SK-N-SH (cell line): ENCODE measurements around the gene GRB10. TPM values are rescaled to one million over a fixed set of nuclear protein-coding genes. Genes with fewer than 3 reads are reported as not detected.

Experiments
- CTCF ChIA-PET: fragments of 300-600, 350-600 bp; formaldehyde crosslinking; extraction: SDS; loops from one replicate; lab custom pipeline; 2021; lab: Yijun Ruan, JAX
- POLR2A ChIA-PET: fragments of 350-600 bp; sonication (Branson Sonifier 250); formaldehyde crosslinking; extraction: SDS; loops from one replicate; lab custom pipeline; 2020; ENCODE audit warnings: antibody characterized with exemption, inconsistent platforms; lab: Yijun Ruan, JAX
- DNase-seq: peaks from one replicate; pipeline ENCODE4 v3.0.0; 2012
- H2AFZ ChIP-seq: fragments of 200-600 bp; sonication (generic); 2 replicates; pipeline ENCODE4 v1.8.1; 2016; ENCODE audit warnings: antibody characterized with exemption, mild to moderate bottlenecking, low read depth
- H3F3A ChIP-seq: fragments of 200-600 bp; sonication (generic); replicated peaks from 2 replicates; pipeline ENCODE3; 2016; ENCODE audit warnings: antibody characterized with exemption, mild to moderate bottlenecking; ENCODE audit not compliant: insufficient read depth
- H3K27ac ChIP-seq, 2 experiments: fragments of 200-500 bp in 1 of 2; fragments of 200-600 bp in 1 of 2; sonication (Bioruptor generic) in 1 of 2; sonication (generic), shearing (Covaris generic) in 1 of 2; 2 replicates each; pipeline versions ENCODE4 v1.5.1 to v1.6.1; 2014 to 2016; ENCODE audit warnings: low read depth in 2 of 2, inconsistent platforms in 1 of 2, low read length in 1 of 2, mild to moderate bottlenecking in 1 of 2, mixed read lengths in 1 of 2
- H3K27me3 ChIP-seq: fragments of 200-600 bp; sonication (generic), shearing (Covaris generic); 2 replicates; pipeline ENCODE4 v1.6.1; 2016; ENCODE audit warnings: mixed run types; ENCODE audit not compliant: insufficient read depth
- H3K36me3 ChIP-seq, 2 experiments: fragments of 200-500 bp in 1 of 2; fragments of 200-600 bp in 1 of 2; sonication (Bioruptor generic) in 1 of 2; sonication (generic) in 1 of 2; replicated peaks in 1 of 2; 2 replicates each; pipeline versions ENCODE3 to v1.5.1; 2014 to 2016; ENCODE audit warnings: low read length in 1 of 2, mild to moderate bottlenecking in 1 of 2; ENCODE audit not compliant: insufficient read depth in 2 of 2, control insufficient read depth in 1 of 2
- H3K4me1 ChIP-seq, 2 experiments: fragments of 200-500 bp in 1 of 2; fragments of 200-600 bp in 1 of 2; sonication (Bioruptor generic) in 1 of 2; sonication (generic), shearing (Covaris generic) in 1 of 2; 2 replicates each; pipeline versions ENCODE4 v1.5.1 to v1.6.1; 2014 to 2016; ENCODE audit warnings: low read depth in 1 of 2, low read length in 1 of 2, mixed run types in 1 of 2; ENCODE audit not compliant: insufficient read depth in 2 of 2, control insufficient read depth in 1 of 2
- H3K4me2 ChIP-seq: fragments of 200-600 bp; sonication (generic), shearing (Covaris generic); 2 replicates; pipeline ENCODE4 v1.6.1; 2017; ENCODE audit warnings: mixed run types
- H3K4me3 ChIP-seq, 2 experiments: fragments of 200-500 bp in 1 of 2; fragments of 200-600 bp in 1 of 2; sonication (Bioruptor generic) in 1 of 2; sonication (generic), shearing (Covaris generic) in 1 of 2; 2 replicates each; pipeline versions ENCODE4 v1.5.1 to v1.8.1; 2014 to 2016; ENCODE audit warnings: low read depth in 2 of 2, inconsistent platforms in 1 of 2, low read length in 1 of 2, mild to moderate bottlenecking in 1 of 2, mixed read lengths in 1 of 2, moderate library complexity in 1 of 2
- H3K79me2 ChIP-seq: fragments of 200-600 bp; sonication (generic); 2 replicates; pipeline ENCODE4 v1.8.1; 2017; ENCODE audit warnings: mild to moderate bottlenecking; ENCODE audit not compliant: insufficient read depth
- H3K9ac ChIP-seq: fragments of 200-600 bp; sonication (generic); 2 replicates; pipeline ENCODE4 v1.6.1; 2017; ENCODE audit warnings: mixed run types
- H3K9me2 ChIP-seq: fragments of 200-600 bp; sonication (generic); 2 replicates; pipeline ENCODE4 v1.6.1; 2017; ENCODE audit warnings: mixed run types
- H3K9me3 ChIP-seq: fragments of 200-600 bp; sonication (generic); 2 replicates; pipeline ENCODE4 v1.6.1; 2017; ENCODE audit warnings: mixed run types, mild to moderate bottlenecking, moderate library complexity
- H4K20me1 ChIP-seq: fragments of 200-600 bp; sonication (generic); 2 replicates; pipeline ENCODE4 v1.6.1; 2017; ENCODE audit warnings: mild to moderate bottlenecking, mixed run types; ENCODE audit not compliant: insufficient read depth
- CHD2 ChIP-seq: fragments of 150-350 bp; IDR thresholded peaks from 2 replicates; pipeline ENCODE4 v1.6.1; 2018; ENCODE audit warnings: low read length; ENCODE audit not compliant: partially characterized antibody
- CTCF ChIP-seq: fragments of 200-600 bp; sonication (generic); IDR thresholded peaks from 2 replicates; pipeline ENCODE4 v1.6.1; 2017; ENCODE audit warnings: antibody characterized with exemption, mild to moderate bottlenecking, moderate library complexity
- FOXM1 ChIP-seq: IDR thresholded peaks from 2 replicates; pipeline ENCODE4 v1.4.0; 2012; ENCODE audit warnings: low read depth, mild to moderate bottlenecking
- GABPA ChIP-seq: IDR thresholded peaks from 2 replicates; pipeline ENCODE4 v1.4.0; 2012; ENCODE audit warnings: low read depth, mild to moderate bottlenecking
- MXI1 ChIP-seq: IDR thresholded peaks from 2 replicates; pipeline ENCODE4 v1.6.1; 2012; ENCODE audit warnings: mild to moderate bottlenecking, low read depth, low read length, improper control_type of control experiment
- NRF1 ChIP-seq: IDR thresholded peaks from 2 replicates; pipeline ENCODE4 v1.6.1; 2012; ENCODE audit warnings: low read depth, mild to moderate bottlenecking, low read length
- REST ChIP-seq: IDR thresholded peaks from 2 replicates; pipeline ENCODE4 v1.6.1; 2012; ENCODE audit warnings: mild to moderate bottlenecking, low read depth, low read length, moderate library complexity
- WGBS: methylation state at CpG from one replicate; pipeline ENCODE4 v1.1.6; 2017; ENCODE audit warnings: low lambda C conversion rate; 5-methylcytosine and 5-hydroxymethylcytosine counted together
- polyA plus RNA-seq, 3 experiments: library from polyadenylated mRNA; depleted of rRNA; stranded (reverse); fragments of >200 nt; gene quantifications; 2 replicates each; pipeline ENCODE4 v1.2.3, GENCODE V29; 2012

Gene GRB10
- polyA plus RNA-seq, 1 of the 3 experiments (the other 2 are of a cell fraction): 5.1 TPM

GRCh38 chr7:50768485-50769474 is 13.9 kb downstream of the GRB10 start (continued):
- no peak for TF ChIP-seq REST
- no peak for TF ChIP-seq MXI1
- TF ChIP-seq CTCF: no peak
- no peak for TF ChIP-seq GABPA

GRCh38 chr7:50766849-50767207 is 15.9 kb downstream of the GRB10 start:
- H3K27ac ChIP-seq: no peak overlapping the region
- CTCF ChIA-PET: no interaction called here
- peaks cover 100% of the 10 kb centered on the region for H3K79me2 ChIP-seq
- H3K4me1 ChIP-seq: no peaks in the 10 kb centered on the region
- H3K9ac ChIP-seq: no peak overlapping the region
- TF ChIP-seq FOXM1 (no peak), CHD2 (no peak), NRF1 (no peak)
- TF ChIP-seq, all 33 proteins: peak for 0
- 41% methylated on average over 2 of the region's 2 CpGs for WGBS
- no peaks in the 10 kb centered on the region for H3K27me3 ChIP-seq
- DNase-seq: no peak
- 0 out of 2 replicates have a peak, but pooled peaks cover 9% of the 10 kb centered on the region for H3K9me3 ChIP-seq
- no peak overlapping the region for H2AFZ ChIP-seq
- peaks cover 3% of the 10 kb centered on the region for H3F3A ChIP-seq
- no peak overlapping the region for H3K4me2 ChIP-seq
- peaks cover 0 to 25% of the 10 kb centered on the region in 2 experiments for H3K36me3 ChIP-seq
- POLR2A ChIA-PET: no interaction called here
- no peaks in the 10 kb centered on the region for H3K9me2 ChIP-seq
- no peak overlapping the region for H3K4me3 ChIP-seq
- H4K20me1 ChIP-seq: peaks cover 95% of the 10 kb centered on the region
